GM23338 (cell line): ENCODE data around the gene PGAM1. TPM values are rescaled to one million over a fixed set of nuclear protein-coding genes. Genes with fewer than 3 reads are reported as not detected.

Experiments used
- ATAC-seq: fragments of 200-7000 bp; cut with Tn5 transposase; 3 replicates; pipeline ENCODE4 v1.9.1; 2020
- DNase-seq: peaks from one replicate; pipeline ENCODE4 v3.0.0-alpha.2; 2015; ENCODE audit warnings: low spot score
- H2AFZ ChIP-seq: fragments of 200-600 bp; sonication (generic); 2 replicates; pipeline ENCODE4 v1.8.0; 2016; ENCODE audit warnings: antibody characterized with exemption, mild to moderate bottlenecking, moderate library complexity
- H3F3A ChIP-seq: fragments of 200-600 bp; sonication (generic); replicated peaks from 2 replicates; pipeline ENCODE4 v1.8.0; 2017; ENCODE audit warnings: antibody characterized with exemption, mixed run types, low read depth
- H3K27ac ChIP-seq: fragments of 200-600 bp; sonication (generic); 2 replicates; pipeline ENCODE4 v1.6.1; 2016; ENCODE audit warnings: low read depth
- H3K27me3 ChIP-seq: fragments of 200-600 bp; sonication (generic); 2 replicates; pipeline ENCODE4 v1.8.0; 2016; ENCODE audit warnings: mild to moderate bottlenecking, mixed run types, moderate library complexity; ENCODE audit not compliant: insufficient read depth
- H3K36me3 ChIP-seq: fragments of 200-600 bp; sonication (generic); 2 replicates; pipeline ENCODE4 v1.8.0; 2016; ENCODE audit warnings: mild to moderate bottlenecking; ENCODE audit not compliant: insufficient read depth
- H3K4me1 ChIP-seq: fragments of 200-600 bp; sonication (generic); 2 replicates; pipeline ENCODE4 v1.8.0; 2016; ENCODE audit warnings: mild to moderate bottlenecking, moderate library complexity; ENCODE audit not compliant: insufficient read depth
- H3K4me2 ChIP-seq: fragments of 200-600 bp; sonication (generic); 2 replicates; pipeline ENCODE4 v1.7.1; 2017; ENCODE audit warnings: mixed run types
- H3K4me3 ChIP-seq: fragments of 200-600 bp; sonication (generic); 2 replicates; pipeline ENCODE4 v1.6.1; 2016; ENCODE audit warnings: mixed run types
- H3K79me2 ChIP-seq: fragments of 200-600 bp; sonication (generic); replicated peaks from 2 replicates; pipeline ENCODE4 v1.8.0; 2017; ENCODE audit warnings: mild to moderate bottlenecking; ENCODE audit not compliant: insufficient read depth
- H3K9me2 ChIP-seq: fragments of 200-600 bp; sonication (generic); 2 replicates; pipeline ENCODE4 v1.8.0; 2017; ENCODE audit not compliant: insufficient read depth
- H4K20me1 ChIP-seq: fragments of 200-600 bp; sonication (generic); replicated peaks from 2 replicates; pipeline ENCODE4 v1.8.0; 2017; ENCODE audit warnings: mild to moderate bottlenecking; ENCODE audit not compliant: insufficient read depth
- H3K27ac Mint-ChIP-seq: 2 replicates; pipeline ENCODE4 v1.8.0; 2020; ENCODE audit warnings: inconsistent platforms, mild to moderate bottlenecking, moderate library complexity, mixed read lengths
- H3K27me3 Mint-ChIP-seq: 3 replicates; pipeline ENCODE4 v1.8.0; 2022; ENCODE audit warnings: low read depth, mild to moderate bottlenecking, moderate library complexity, mixed read lengths, inconsistent platforms; ENCODE audit not compliant: insufficient read depth, poor library complexity
- H3K36me3 Mint-ChIP-seq: 3 replicates; pipeline ENCODE4 v1.8.0; 2021; ENCODE audit warnings: low read depth, mild to moderate bottlenecking, inconsistent platforms, moderate library complexity, mixed read lengths
- H3K4me1 Mint-ChIP-seq: 3 replicates; pipeline ENCODE4 v1.8.0; 2020; ENCODE audit warnings: mild to moderate bottlenecking, inconsistent platforms, mixed read lengths
- H3K4me3 Mint-ChIP-seq: 3 replicates; pipeline ENCODE4 v1.8.0; 2021; ENCODE audit warnings: moderate library complexity, mild to moderate bottlenecking, inconsistent platforms, mixed read lengths
- H3K9me3 Mint-ChIP-seq: 3 replicates; pipeline ENCODE4 v1.8.0; 2020; ENCODE audit warnings: moderate library complexity, mild to moderate bottlenecking, inconsistent platforms, mixed read lengths
- CREB1 ChIP-seq: fragments of 250-450 bp; sonication (Bioruptor Pico); IDR thresholded peaks from 2 replicates; pipeline ENCODE4 v1.5.0; 2020; ENCODE audit warnings: low read depth, mild to moderate bottlenecking, moderate library complexity
- ETS1 ChIP-seq: IDR thresholded peaks from 2 replicates; pipeline ENCODE4 v1.6.1; 2016; ENCODE audit warnings: antibody characterized with exemption
- EZH2 ChIP-seq: fragments of 200-600 bp; sonication (generic); IDR thresholded peaks from one replicate; pipeline ENCODE4 v1.8.0; 2017; ENCODE audit warnings: antibody characterized with exemption, mild to moderate bottlenecking, low read depth; ENCODE audit not compliant: unreplicated experiment
- JUNB ChIP-seq: IDR thresholded peaks from one replicate; pipeline ENCODE4 v1.6.1; 2016; ENCODE audit warnings: antibody characterized with exemption; ENCODE audit not compliant: unreplicated experiment
- NANOG ChIP-seq: IDR thresholded peaks from 2 replicates; pipeline ENCODE4 v1.6.1; 2016; ENCODE audit warnings: antibody characterized with exemption, borderline replicate concordance
- POLR2AphosphoS5 ChIP-seq: IDR thresholded peaks from 2 replicates; pipeline ENCODE4 v1.6.1; 2016; ENCODE audit warnings: antibody characterized with exemption, low read depth
- REST ChIP-seq: IDR thresholded peaks from one replicate; pipeline ENCODE4 v1.6.1; 2018; ENCODE audit warnings: antibody characterized with exemption; ENCODE audit not compliant: unreplicated experiment
- STAT1 ChIP-seq: IDR thresholded peaks from one replicate; pipeline ENCODE4 v1.6.1; 2016; ENCODE audit warnings: antibody characterized with exemption; ENCODE audit not compliant: unreplicated experiment
- ZNF114 ChIP-seq: fragments of 250-450 bp; sonication (Bioruptor Pico); IDR thresholded peaks from 2 replicates; pipeline ENCODE4 v1.5.0; 2020; ENCODE audit warnings: mild to moderate bottlenecking, moderate library complexity
- ZNF331 ChIP-seq: fragments of 250-450 bp; sonication (Bioruptor Pico); IDR thresholded peaks from 2 replicates; pipeline ENCODE4 v1.5.0; 2020; ENCODE audit warnings: low read depth, mild to moderate bottlenecking, moderate library complexity
- polyA plus RNA-seq: library from polyadenylated mRNA; unstranded; fragments of >200 nt; fragmentation: Nextera tagmentation; extraction: Ambion mirVana; gene quantifications from 2 replicates; pipeline ENCODE4 v1.2.1, GENCODE V29; 2016
- total RNA-seq: library from RNA; depleted of rRNA; stranded (reverse); fragments of >200 nt; shearing (Covaris generic); gene quantifications from 2 replicates; pipeline ENCODE4 v1.2.3, GENCODE V29; 2014
- TF ChIP-seq, protein P1 (sequence below), 2 experiments: fragments of 200-600 bp in 1 of 2; sonication (generic) in 1 of 2; conservative IDR thresholded peaks; 2 replicates each; pipeline versions ENCODE4 v1.5.1 to v1.6.1; 2016 to 2017; ENCODE audit warnings: antibody characterized with exemption in 2 of 2, low read depth in 2 of 2, mild to moderate bottlenecking in 2 of 2, moderate library complexity in 1 of 2

Gene PGAM1
- total and polyA plus RNA-seq, 2 experiments from 2014 or later = 497 to 930 TPM

DNA sequence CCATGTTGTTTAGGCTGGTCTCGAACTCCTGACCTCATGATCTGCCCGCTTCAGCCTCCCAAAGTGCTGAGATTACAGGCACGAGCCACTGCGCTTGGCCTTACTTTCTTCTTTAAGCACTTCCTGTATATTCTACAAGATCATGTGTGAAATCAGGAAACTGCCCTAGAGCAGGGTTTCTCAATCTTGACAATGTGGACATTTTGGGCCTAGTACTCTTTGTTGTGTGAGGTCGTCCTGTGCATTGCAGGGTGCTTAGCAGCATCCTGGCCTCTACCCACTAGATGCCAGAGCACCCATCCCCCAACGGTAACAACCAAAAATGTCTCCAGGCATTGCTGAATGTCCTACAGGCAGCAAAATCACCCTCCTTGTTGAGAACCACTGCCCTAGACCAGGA lies 49.6 kb upstream of the PGAM1 start (continued):
- TF ChIP-seq, protein P1, sequence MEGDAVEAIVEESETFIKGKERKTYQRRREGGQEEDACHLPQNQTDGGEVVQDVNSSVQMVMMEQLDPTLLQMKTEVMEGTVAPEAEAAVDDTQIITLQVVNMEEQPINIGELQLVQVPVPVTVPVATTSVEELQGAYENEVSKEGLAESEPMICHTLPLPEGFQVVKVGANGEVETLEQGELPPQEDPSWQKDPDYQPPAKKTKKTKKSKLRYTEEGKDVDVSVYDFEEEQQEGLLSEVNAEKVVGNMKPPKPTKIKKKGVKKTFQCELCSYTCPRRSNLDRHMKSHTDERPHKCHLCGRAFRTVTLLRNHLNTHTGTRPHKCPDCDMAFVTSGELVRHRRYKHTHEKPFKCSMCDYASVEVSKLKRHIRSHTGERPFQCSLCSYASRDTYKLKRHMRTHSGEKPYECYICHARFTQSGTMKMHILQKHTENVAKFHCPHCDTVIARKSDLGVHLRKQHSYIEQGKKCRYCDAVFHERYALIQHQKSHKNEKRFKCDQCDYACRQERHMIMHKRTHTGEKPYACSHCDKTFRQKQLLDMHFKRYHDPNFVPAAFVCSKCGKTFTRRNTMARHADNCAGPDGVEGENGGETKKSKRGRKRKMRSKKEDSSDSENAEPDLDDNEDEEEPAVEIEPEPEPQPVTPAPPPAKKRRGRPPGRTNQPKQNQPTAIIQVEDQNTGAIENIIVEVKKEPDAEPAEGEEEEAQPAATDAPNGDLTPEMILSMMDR (conservative IDR thresholded peaks at IDR 0.05; ENCODE audit: low read depth in 2 of 2) = no peak
- TF ChIP-seq STAT1 (no peak), ETS1 (no peak), JUNB (no peak), ZNF331 (CRISPR knock-in tag) (no peak), ZNF114 (CRISPR knock-in tag) (no peak), EZH2 (no peak), REST (no peak), POLR2AphosphoS5 (no peak), NANOG (no peak), CREB1 (CRISPR knock-in tag) (no peak)

GRCh38 chr10:97378933-97379921 lies 46.8 kb upstream of the PGAM1 start:
- Mint-ChIP-seq H3K36me3 (peaks cover 59% of the 10 kb centered on the region), H3K4me1 (no peaks in the 10 kb centered on the region)
- TF ChIP-seq REST = no peak
- TF ChIP-seq, protein P1 (conservative IDR thresholded peaks at IDR 0.05; ENCODE audit: low read depth in 2 of 2) = 0 out of 4 replicates have a peak, but pooled peaks of 1 of the 2 experiments have one; percentile 13

More at GRCh38 chr10:97378933-97379921, 46.8 kb upstream of the PGAM1 start:
- Mint-ChIP-seq H3K9me3 (no peaks in the 10 kb centered on the region), H3K27me3 (peaks cover 7% of the 10 kb centered on the region), H3K4me3 (no peak overlapping the region), H3K27ac (no peak overlapping the region)
- Histone ChIP-seq H3K27ac (no peak overlapping the region), H4K20me1 (no peaks in the 10 kb centered on the region; the same call in 1 of the 2 replicates), H3F3A (no peaks in the 10 kb centered on the region), H3K4me3 (no peak overlapping the region), H3K4me1 (no peaks in the 10 kb centered on the region), H2AFZ (no peak overlapping the region), H3K9me2 (no peaks in the 10 kb centered on the region), H3K27me3 (no peaks in the 10 kb centered on the region), H3K4me2 (no peak overlapping the region), H3K79me2 (no peaks in the 10 kb centered on the region), H3K36me3 (peaks cover 32% of the 10 kb centered on the region)
- DNase-seq (no peak), ATAC-seq (peak; percentile 45)
